Suprapubic skin (tissue), 4 donors: ENCODE results near the gene NTN4. TPM values are rescaled to one million over a fixed set of nuclear protein-coding genes. Genes with fewer than 3 reads are reported as not detected.

Experiments
- DNase-seq, 2 donors: peaks; one replicate each; pipeline ENCODE4 v3.0.0-alpha.2; 2019; ENCODE audit warnings: low spot score in 2 of 2
- H3K27ac ChIP-seq: fragments of 200-600 bp; sonication (generic); one replicate; pipeline ENCODE4 v1.5.1; 2019
- H3K27me3 ChIP-seq: fragments of 200-600 bp; sonication (generic); one replicate; pipeline ENCODE4 v1.5.1; 2019
- H3K36me3 ChIP-seq: fragments of 200-600 bp; sonication (generic); one replicate; pipeline ENCODE4 v1.5.1; 2019
- H3K4me1 ChIP-seq: fragments of 200-600 bp; sonication (generic); one replicate; pipeline ENCODE4 v1.5.1; 2019
- H3K4me3 ChIP-seq: fragments of 200-600 bp; sonication (generic); one replicate; pipeline ENCODE4 v1.5.1; 2019; ENCODE audit warnings: mild to moderate bottlenecking
- H3K9me3 ChIP-seq: fragments of 200-600 bp; sonication (generic); one replicate; pipeline ENCODE4 v1.5.1; 2019
- CTCF ChIP-seq, 2 donors: fragments of 200-600 bp in 1 of 2; fragments of 450-650 bp in 1 of 2; sonication (generic) in 1 of 2; IDR thresholded peaks; one replicate each; pipeline ENCODE4 v1.5.1; 2016 to 2019; ENCODE audit warnings: antibody characterized with exemption in 2 of 2, mild to moderate bottlenecking in 1 of 2, moderate library complexity in 1 of 2
- EP300 ChIP-seq: sonication (generic); formaldehyde crosslinking; IDR thresholded peaks from one replicate; pipeline ENCODE4 v1.6.1; 2017; ENCODE audit warnings: antibody characterized with exemption
- POLR2A ChIP-seq, 2 donors: fragments of 450-650 bp; IDR thresholded peaks; one replicate each; pipeline ENCODE4 v1.6.1; 2017; ENCODE audit warnings: antibody characterized with exemption in 2 of 2, mild to moderate bottlenecking in 2 of 2, moderate library complexity in 2 of 2
- POLR2AphosphoS5 ChIP-seq, 3 donors: sonication (generic); formaldehyde crosslinking; IDR thresholded peaks; one replicate each; pipeline ENCODE4 v1.6.1; 2017; ENCODE audit warnings: antibody characterized with exemption in 3 of 3
- WGBS: methylation state at CpG from one replicate; pipeline ENCODE4 v1.1.5; 2018; 5-methylcytosine and 5-hydroxymethylcytosine counted together
- total RNA-seq, 4 donors: library from RNA; depleted of rRNA; stranded (reverse); fragments of >200 nt; gene quantifications; one replicate each; pipeline ENCODE4 v1.1.0, GENCODE V29; 2016

The NTN4 gene
- 10 to 100 TPM in 3 of 4 donors, 1 to 10 TPM in 1; 7.2 to 18.7 (median 13.0) TPM for total RNA-seq

DNA sequence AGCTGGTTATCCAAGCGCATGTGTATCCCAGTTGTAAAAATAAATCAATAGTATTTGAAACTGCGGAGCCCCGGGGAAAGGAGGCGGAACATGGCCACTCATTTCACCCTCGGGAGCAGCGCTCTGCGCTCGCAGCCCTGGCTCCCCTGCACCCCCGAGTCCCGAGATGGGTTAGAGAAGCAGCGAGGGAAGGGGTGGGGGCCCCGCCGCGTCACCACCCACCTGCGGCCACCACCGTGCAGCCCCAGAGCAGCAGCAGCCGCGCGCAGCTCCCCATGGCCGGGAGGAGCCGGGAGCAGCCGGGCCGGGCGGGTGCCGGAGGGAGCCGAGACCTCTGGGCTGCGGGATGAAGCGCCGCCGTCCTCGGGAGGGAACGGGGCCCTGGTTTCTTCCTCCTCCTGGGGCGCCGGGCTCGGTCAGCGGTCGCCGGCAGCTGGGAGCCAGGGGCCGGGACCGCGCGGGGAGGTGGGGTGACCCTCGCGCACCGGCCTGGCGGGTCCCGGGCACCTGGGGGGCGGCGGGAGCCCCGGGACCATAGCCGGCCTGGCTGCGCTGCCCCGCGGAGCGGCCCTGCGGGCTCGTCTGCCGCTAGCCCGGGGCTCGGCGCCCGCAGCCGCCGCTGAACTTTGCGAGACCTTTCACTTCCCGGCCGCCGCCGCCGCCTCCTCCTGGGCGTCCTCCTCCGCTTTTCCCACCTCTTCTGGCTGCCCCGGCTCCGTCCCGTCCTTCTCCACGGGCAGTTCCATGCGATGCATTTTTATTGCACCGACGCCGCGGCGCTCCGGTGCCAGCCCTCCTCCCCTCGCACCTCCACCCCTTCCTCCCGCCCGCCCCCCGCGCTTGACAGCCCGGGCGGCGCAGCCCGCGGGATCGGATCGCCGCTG lies at the start of gene NTN4:
TSS of gene NTN4 (minus strand) at position 732 of the 884 bp plus-strand sequence. CDS start at position 277, 455 bp downstream.
- Histone ChIP-seq H3K4me1 (peaks cover 49% of the 10 kb centered on the region), H3K36me3 (no peaks in the 10 kb centered on the region), H3K9me3 (no peaks in the 10 kb centered on the region), H3K4me3 (peak within 1 kb of the TSS; percentile 66), H3K27me3 (no peaks in the 10 kb centered on the region), H3K27ac (peak within 1 kb of the TSS; percentile 84)
- WGBS, result 0% methylated on average over 6 of the region's 96 CpGs
- peak in 1 of 2 donors; percentile 80 for DNase-seq
- TF ChIP-seq EP300, result no peak
- TF ChIP-seq CTCF (IDR thresholded peaks at IDR 0.05), result no peak
- TF ChIP-seq POLR2AphosphoS5 (IDR thresholded peaks at IDR 0.05), result peak in 1 of 3 donors; percentile 8
- no peak for TF ChIP-seq POLR2A (IDR thresholded peaks at IDR 0.05)

GRCh38 chr12:95838125-95838524 lies 47.6 kb upstream of the NTN4 start:
- WGBS, result 30% methylated on average over 11 of the region's 11 CpGs
- H3K36me3 ChIP-seq, result no peaks in the 10 kb centered on the region
- H3K9me3 ChIP-seq, result no peaks in the 10 kb centered on the region
- H3K27ac ChIP-seq, result no peak overlapping the region
- TF ChIP-seq POLR2A (IDR thresholded peaks at IDR 0.05) (no peak), EP300 (no peak), POLR2AphosphoS5 (IDR thresholded peaks at IDR 0.05) (no peak), CTCF (IDR thresholded peaks at IDR 0.05) (no peak)
- H3K27me3 ChIP-seq, result no peaks in the 10 kb centered on the region
- no peak overlapping the region for H3K4me3 ChIP-seq
- DNase-seq, result no peak
- H3K4me1 ChIP-seq, result peaks cover 18% of the 10 kb centered on the region

DNA sequence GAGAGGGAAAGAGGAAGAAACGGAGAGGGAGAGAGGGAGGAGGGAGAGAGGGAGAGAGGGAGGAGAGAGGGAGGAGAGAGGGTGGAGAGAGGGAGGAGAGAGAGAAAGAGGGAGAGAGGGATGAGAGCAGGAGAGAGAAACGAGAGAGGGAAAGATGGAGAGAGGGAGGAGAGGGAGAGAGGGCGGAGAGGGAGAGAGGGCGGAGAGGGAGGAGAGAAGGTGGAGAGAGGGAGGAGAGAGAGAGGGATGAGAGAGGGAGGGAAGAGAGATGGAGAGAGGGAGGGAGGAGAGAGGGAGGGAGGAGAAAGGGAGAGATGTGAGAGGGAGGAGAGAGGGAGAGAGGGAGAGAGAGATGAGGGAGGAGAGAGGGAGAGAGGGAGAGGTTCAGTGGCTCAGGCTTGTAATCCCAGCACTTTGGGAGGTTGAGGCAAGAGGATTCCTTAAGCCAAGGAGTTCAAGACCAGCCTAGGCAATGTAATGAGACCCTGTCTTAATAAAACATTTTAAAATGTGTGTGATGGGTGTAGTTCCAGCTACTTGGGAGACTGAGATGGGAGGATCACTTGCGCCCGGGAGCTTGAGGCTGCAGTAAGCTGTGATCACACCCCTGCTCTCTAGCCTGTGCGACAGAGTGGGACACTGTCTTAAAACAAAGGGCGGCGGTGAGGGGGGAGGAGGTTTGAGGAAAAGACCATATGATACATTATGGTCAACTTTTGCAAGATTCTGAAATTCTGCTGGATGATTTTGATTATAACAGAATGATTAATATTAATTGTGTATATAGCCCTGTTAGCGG lies 46.9 kb upstream of the NTN4 start:
- H3K9me3 ChIP-seq, result no peaks in the 10 kb centered on the region
- H3K27ac ChIP-seq, result no peak overlapping the region
- 45% methylated on average over 10 of the region's 10 CpGs for WGBS
- H3K36me3 ChIP-seq, result no peaks in the 10 kb centered on the region
- DNase-seq, result no peak
- no peak overlapping the region for H3K4me3 ChIP-seq
- no peak for TF ChIP-seq POLR2AphosphoS5 (IDR thresholded peaks at IDR 0.05)
- no peak for TF ChIP-seq POLR2A (IDR thresholded peaks at IDR 0.05)
- TF ChIP-seq EP300, result no peak
- peaks cover 18% of the 10 kb centered on the region for H3K4me1 ChIP-seq
- H3K27me3 ChIP-seq, result no peaks in the 10 kb centered on the region

GRCh38 chr12:95836630-95837239 lies 46.2 kb upstream of the NTN4 start:
- no peaks in the 10 kb centered on the region for H3K36me3 ChIP-seq
- no peak for TF ChIP-seq POLR2AphosphoS5 (IDR thresholded peaks at IDR 0.05)
- no peak for TF ChIP-seq POLR2A (IDR thresholded peaks at IDR 0.05)
- no peak for TF ChIP-seq CTCF (IDR thresholded peaks at IDR 0.05)
- no peak for TF ChIP-seq EP300
- no peaks in the 10 kb centered on the region for H3K27me3 ChIP-seq
- peaks cover 18% of the 10 kb centered on the region for H3K4me1 ChIP-seq
- no peak overlapping the region for H3K27ac ChIP-seq
- WGBS, result 0% methylated on average over 1 of the region's 1 CpG
- H3K4me3 ChIP-seq, result no peak overlapping the region
- H3K9me3 ChIP-seq, result no peaks in the 10 kb centered on the region
- no peak for DNase-seq

DNA sequence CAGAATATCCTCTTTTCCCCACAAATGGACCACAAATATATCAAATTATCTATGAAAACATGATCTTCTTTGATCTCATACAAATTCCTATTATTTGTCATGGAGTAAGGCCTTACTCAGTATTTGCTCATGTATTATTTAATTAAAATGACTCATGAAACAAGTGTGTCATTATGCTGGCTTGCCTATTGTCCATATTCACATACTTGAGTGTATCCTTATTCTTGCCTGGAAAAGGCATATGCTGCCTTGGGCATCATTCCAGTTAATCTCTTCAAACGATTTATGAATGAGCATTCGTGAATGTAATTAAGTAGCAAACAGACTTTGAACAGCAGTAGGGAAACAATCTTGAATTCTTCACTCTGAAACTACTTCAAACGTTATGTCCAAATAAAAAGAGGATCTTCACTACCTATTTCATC lies 45.6 kb upstream of the NTN4 start:
- peaks cover 18% of the 10 kb centered on the region for H3K4me1 ChIP-seq
- TF ChIP-seq EP300 (no peak), POLR2A (IDR thresholded peaks at IDR 0.05) (no peak), POLR2AphosphoS5 (IDR thresholded peaks at IDR 0.05) (no peak), CTCF (IDR thresholded peaks at IDR 0.05) (no peak)
- no peak for DNase-seq
- no peaks in the 10 kb centered on the region for H3K9me3 ChIP-seq
- H3K27ac ChIP-seq, result no peak overlapping the region
- H3K36me3 ChIP-seq, result no peaks in the 10 kb centered on the region
- H3K27me3 ChIP-seq, result no peaks in the 10 kb centered on the region
- 10% methylated on average over 3 of the region's 3 CpGs for WGBS
- H3K4me3 ChIP-seq, result no peak overlapping the region
